ENCODE results near the gene ACTL10. TPM values are rescaled to one million over a fixed set of nuclear protein-coding genes. Genes with fewer than 3 reads are reported as not detected.

The ACTL10 gene
- total RNA-seq, 2 donors from 2014 or later, result 3.5 to 3.8 TPM

- ATAC-seq, result no peak
- DNase-seq, result no peak
- intact Hi-C loops (cut with DNase I, micrococcal nuclease), result no loop called here
Observed at GRCh38 chr20:33703498-33704137, 36.9 kb downstream of the ACTL10 start.

- intact Hi-C loops (cut with DNase I, micrococcal nuclease), result no loop called here
- DNase-seq (no peak), ATAC-seq (no peak)
Observed at GRCh38 chr20:33704197-33704924, 37.6 kb downstream of the ACTL10 start.

- ATAC-seq (no peak), DNase-seq (no peak)
- intact Hi-C loops (cut with DNase I, micrococcal nuclease), result no loop called here
Observed at GRCh38 chr20:33707668-33708067, 40.9 kb downstream of the ACTL10 start.

- ATAC-seq, result peak; percentile 33
- DNase-seq, result no peak
- intact Hi-C loops (cut with DNase I, micrococcal nuclease), result no loop called here
Observed at GRCh38 chr20:33709398-33709797, 42.7 kb downstream of the ACTL10 start.

- intact Hi-C loops (cut with DNase I, micrococcal nuclease), result no loop called here
- peak; percentile 58 for ATAC-seq
- no peak for DNase-seq
Observed at GRCh38 chr20:33709905-33710541, 43.3 kb downstream of the ACTL10 start.

- ATAC-seq (peak; percentile 52), DNase-seq (no peak)
- intact Hi-C loops (cut with DNase I, micrococcal nuclease), result no loop called here
Observed at GRCh38 chr20:33710681-33711445, 44.1 kb downstream of the ACTL10 start.

GRCh38 chr20:33711446-33711738 is 44.6 kb downstream of the ACTL10 start:
- ATAC-seq (no peak), DNase-seq (no peak)
- intact Hi-C loops (cut with DNase I, micrococcal nuclease), result no loop called here

- ATAC-seq (no peak), DNase-seq (no peak)
- intact Hi-C loops (cut with DNase I, micrococcal nuclease), result no loop called here
Observed at GRCh38 chr20:33713865-33714367, 47.2 kb downstream of the ACTL10 start.

GRCh38 chr20:33716498-33716897 is 49.8 kb downstream of the ACTL10 start:
- intact Hi-C loops (cut with DNase I, micrococcal nuclease), result no loop called here
- ATAC-seq, result no peak
- no peak for DNase-seq

Other genes with a start within 250 kb of the ACTL10 start
- gene SNTA1, start 223.2 kb upstream of the ACTL10 start, total RNA-seq, result 1 to 10 TPM; 4.0 to 8.3 TPM
- 10 to 100 TPM; 26.9 to 27.3 TPM for gene CBFA2T2, start 176.8 kb upstream of the ACTL10 start, total RNA-seq
- gene C20orf144, start 4.6 kb upstream of the ACTL10 start, total RNA-seq, result not detected
- gene NECAB3, start 7.5 kb downstream of the ACTL10 start, total RNA-seq, result 10 to 100 TPM; 38.5 to 54.1 TPM
- gene E2F1, start 19.4 kb downstream of the ACTL10 start, total RNA-seq, result 1 to 10 TPM; 2.6 to 5.9 TPM
- gene PXMP4, start 53.4 kb downstream of the ACTL10 start, total RNA-seq, result 10 to 100 TPM; 13.4 to 22.2 TPM
- gene ZNF341, start 65.1 kb downstream of the ACTL10 start, total RNA-seq, result 1 to 10 TPM; 4.2 to 4.9 TPM
- 100 to 1,000 TPM; 166 to 233 TPM for gene CHMP4B, start 144.4 kb downstream of the ACTL10 start, total RNA-seq